Heart right ventricle (tissue), 16 donors: ENCODE results near the gene MYCL. TPM values are rescaled to one million over a fixed set of nuclear protein-coding genes. Genes with fewer than 3 reads are reported as not detected.

Experiments used
- ATAC-seq, 8 donors: fragments of 200-7000 bp; cut with Tn5 transposase; one replicate each; pipeline ENCODE4 v1.9.1; 2020; ENCODE audit warnings: mild to moderate bottlenecking in 8 of 8, moderate library complexity in 8 of 8, moderate number of reproducible peaks in 1 of 8
- DNase-seq, 2 donors: peaks; one replicate each; pipeline ENCODE4 v3.0.0-alpha.2; 2020
- H3K27ac ChIP-seq, 10 donors: fragments of 200-600 bp; sonication (generic) in 2 of 10; one replicate each; pipeline versions ENCODE4 v1.5.0 to v1.8.0; 2020 to 2022; ENCODE audit warnings: mild to moderate bottlenecking in 3 of 10
- H3K27me3 ChIP-seq, 7 donors: fragments of 200-600 bp; one replicate each; pipeline ENCODE4 v1.8.0; 2021 to 2022; ENCODE audit warnings: mild to moderate bottlenecking in 2 of 7
- H3K36me3 ChIP-seq, 9 donors: fragments of 200-600 bp; sonication (generic) in 1 of 9; one replicate each; pipeline versions ENCODE4 v1.5.0 to v1.8.0; 2020 to 2022; ENCODE audit warnings: mild to moderate bottlenecking in 2 of 9
- H3K4me1 ChIP-seq, 9 donors: fragments of 200-600 bp; sonication (generic) in 1 of 9; one replicate each; pipeline versions ENCODE4 v1.5.0 to v1.8.0; 2020 to 2022; ENCODE audit warnings: mild to moderate bottlenecking in 4 of 9
- H3K4me3 ChIP-seq, 10 donors: fragments of 200-600 bp; sonication (generic) in 2 of 10; one replicate each; pipeline versions ENCODE4 v1.5.0 to v1.8.0; 2020 to 2022; ENCODE audit warnings: mild to moderate bottlenecking in 7 of 10, moderate library complexity in 2 of 10
- H3K9me3 ChIP-seq, 11 donors: fragments of 200-600 bp in 10 of 11; sonication (generic) in 2 of 11; one replicate each; pipeline versions ENCODE4 v1.5.0 to v1.8.0; 2013 to 2022; ENCODE audit warnings: mild to moderate bottlenecking in 2 of 11, control low read depth in 1 of 11, moderate library complexity in 1 of 11
- CTCF ChIP-seq, 9 donors: fragments of 200-600 bp; sonication (generic) in 2 of 9; IDR thresholded peaks; one replicate each; pipeline versions ENCODE4 v1.5.0 to v1.8.0; 2021 to 2022; ENCODE audit warnings: antibody characterized with exemption in 9 of 9, mild to moderate bottlenecking in 5 of 9, moderate library complexity in 1 of 9
- WGBS, 2 donors: extraction: QIAGEN DNeasy Blood & Tissue Kit; methylation state at CpG; one replicate each; pipeline ENCODE4 v1.1.7; 2013; ENCODE audit warnings: inconsistent platforms in 1 of 2; 5-methylcytosine and 5-hydroxymethylcytosine counted together
- intact Hi-C, 10 donors: fragments of 100-400 bp; cut with DNase I; formaldehyde crosslinking; loops; one replicate each; pipeline versions ENCODE4 v1.11.1 to v1.14.2; 2022
- polyA plus RNA-seq, 2 donors: library from polyadenylated mRNA; stranded (reverse); fragments of 200-250 nt; gene quantifications; one replicate each; pipeline ENCODE4 v1.2.3, GENCODE V29; 2013
- total RNA-seq, 10 donors: library from RNA; stranded (reverse); fragmentation: NEBNext Ultra II Directional in 3 of 10; extraction: Animal tissue kit (Norgen Biotek cat#: 25700) in 3 of 10; gene quantifications; one replicate each; pipeline versions ENCODE4 v1.2.1 to v1.2.4, GENCODE V29; 2021 to 2023
- donor health status: Arrhythmogenic right ventricular cardiomyopathy.
- donor health status: ischemic (EF 13 %, LVEDD 7.1; RV severe dilation, severe dysfunction).
- donor health status: healthy with polysubstance abuse.
- donor health status: DM: no; HTN: yes; CAD: no.
- donor health status: DM: no; HTN: no; CAD: no.
- donor health status: ischemic (EF 25% LVEDD 6.9; RV normal size, moderate dysfunction).
- donor health status: ischemic (EF 25% LVEDD 5.7; RV mildly dilated, moderate dysfunction).
- donor health status: healthy.
- donor health status: DM: yes; HTN: yes; CAD: no.
- donor health status: Ischemic cardiomyopathy.
- donor health status: ischemic (EF 35%, LVEDD 5.7; RV mildly dilated, moderate dysfunction).
- donor health status: nonischemic (EF 11% LVEDD 7.7; RV severe dilation, severe dysfunction).
- donor health status: DM: yes; HTN: yes; CAD: no.
- donor health status: PGD.
- donor health status: ischemic (EF 29% LVEDD 5.4; RV normal size, mild dysfunction).
- donor health status: nonischemic (EF 23%, LVEDD 6.1; RV moderate dilation, normal function).

The MYCL gene
- total and polyA plus RNA-seq, 12 donors, result 0.07 to 2.5 (median 0.55) TPM

- Histone ChIP-seq H3K27me3 (no peaks in the 10 kb centered on the region), H3K4me1 (peaks cover 0 to 3% (median 0%) of the 10 kb centered on the region in 9 donors), H3K36me3 (peaks cover 0 to 64% (median 15%) of the 10 kb centered on the region in 9 donors), H3K9me3 (no peaks in the 10 kb centered on the region), H3K4me3 (no peak overlapping the region), H3K27ac (no peak overlapping the region)
- intact Hi-C loops, result no loop called here
- no peak for DNase-seq
- no peak for ATAC-seq
- TF ChIP-seq CTCF (IDR thresholded peaks at IDR 0.05), result no peak
Measured at GRCh38 chr1:39854314-39854713, 47.4 kb downstream of the MYCL start.

GRCh38 chr1:39852876-39853275 lies 48.8 kb downstream of the MYCL start:
- no peaks in the 10 kb centered on the region for H3K9me3 ChIP-seq
- no peak for TF ChIP-seq CTCF (IDR thresholded peaks at IDR 0.05)
- peaks cover 0 to 76% (median 15%) of the 10 kb centered on the region in 9 donors for H3K36me3 ChIP-seq
- intact Hi-C loops, result no loop called here
- 94 to 97% methylated on average over 1 of the region's 1 CpG for WGBS, 2 donors
- no peak for ATAC-seq
- H3K27me3 ChIP-seq, result no peaks in the 10 kb centered on the region
- no peak overlapping the region for H3K27ac ChIP-seq
- DNase-seq, result no peak
- H3K4me1 ChIP-seq, result peaks cover 0 to 3% (median 0%) of the 10 kb centered on the region in 9 donors
- no peak overlapping the region for H3K4me3 ChIP-seq

GRCh38 chr1:39852214-39852791 lies 49.4 kb downstream of the MYCL start:
- no peak overlapping the region for H3K27ac ChIP-seq
- H3K9me3 ChIP-seq, result no peaks in the 10 kb centered on the region
- peaks cover 0 to 81% (median 15%) of the 10 kb centered on the region in 9 donors for H3K36me3 ChIP-seq
- H3K4me1 ChIP-seq, result peaks cover 0 to 3% (median 0%) of the 10 kb centered on the region in 9 donors
- intact Hi-C loops, result no loop called here
- no peak overlapping the region for H3K4me3 ChIP-seq
- no peak for ATAC-seq
- H3K27me3 ChIP-seq, result no peaks in the 10 kb centered on the region
- 91% methylated on average over 5 of the region's 5 CpGs for WGBS, 2 donors
- no peak for DNase-seq
- TF ChIP-seq CTCF (IDR thresholded peaks at IDR 0.05), result no peak

- 79 to 85% methylated on average over 3 of the region's 3 CpGs for WGBS, 2 donors
- Histone ChIP-seq H3K36me3 (peaks cover 0 to 76% (median 15%) of the 10 kb centered on the region in 9 donors), H3K27me3 (no peaks in the 10 kb centered on the region), H3K9me3 (no peaks in the 10 kb centered on the region), H3K27ac (no peak overlapping the region), H3K4me1 (peaks cover 0 to 16% (median 8%) of the 10 kb centered on the region in 9 donors), H3K4me3 (no peak overlapping the region)
- intact Hi-C loops, result no loop called here
- TF ChIP-seq CTCF (IDR thresholded peaks at IDR 0.05), result no peak
- DNase-seq (no peak), ATAC-seq (no peak)
Measured at GRCh38 chr1:39850606-39851216, 51.0 kb downstream of the MYCL start.
